HG02642 (cell line): ENCODE data around the gene GRK6.

ENCODE experiments used
- ATAC-seq: cut with Tn5 transposase; IDR thresholded peaks from one replicate; pipeline ENCODE4 v1.9.1; 2021; ENCODE audit warnings: mild to moderate bottlenecking; ENCODE audit not compliant: unreplicated experiment, poor library complexity

The GRK6 gene

GRCh38 chr5:177426566-177427210, at the start of gene GRK6:
Gene GRK6 (plus strand): TSS chr5:177426676. CDS start chr5:177426846, 170 bp downstream.
- peak; percentile 9 for ATAC-seq

DNA sequence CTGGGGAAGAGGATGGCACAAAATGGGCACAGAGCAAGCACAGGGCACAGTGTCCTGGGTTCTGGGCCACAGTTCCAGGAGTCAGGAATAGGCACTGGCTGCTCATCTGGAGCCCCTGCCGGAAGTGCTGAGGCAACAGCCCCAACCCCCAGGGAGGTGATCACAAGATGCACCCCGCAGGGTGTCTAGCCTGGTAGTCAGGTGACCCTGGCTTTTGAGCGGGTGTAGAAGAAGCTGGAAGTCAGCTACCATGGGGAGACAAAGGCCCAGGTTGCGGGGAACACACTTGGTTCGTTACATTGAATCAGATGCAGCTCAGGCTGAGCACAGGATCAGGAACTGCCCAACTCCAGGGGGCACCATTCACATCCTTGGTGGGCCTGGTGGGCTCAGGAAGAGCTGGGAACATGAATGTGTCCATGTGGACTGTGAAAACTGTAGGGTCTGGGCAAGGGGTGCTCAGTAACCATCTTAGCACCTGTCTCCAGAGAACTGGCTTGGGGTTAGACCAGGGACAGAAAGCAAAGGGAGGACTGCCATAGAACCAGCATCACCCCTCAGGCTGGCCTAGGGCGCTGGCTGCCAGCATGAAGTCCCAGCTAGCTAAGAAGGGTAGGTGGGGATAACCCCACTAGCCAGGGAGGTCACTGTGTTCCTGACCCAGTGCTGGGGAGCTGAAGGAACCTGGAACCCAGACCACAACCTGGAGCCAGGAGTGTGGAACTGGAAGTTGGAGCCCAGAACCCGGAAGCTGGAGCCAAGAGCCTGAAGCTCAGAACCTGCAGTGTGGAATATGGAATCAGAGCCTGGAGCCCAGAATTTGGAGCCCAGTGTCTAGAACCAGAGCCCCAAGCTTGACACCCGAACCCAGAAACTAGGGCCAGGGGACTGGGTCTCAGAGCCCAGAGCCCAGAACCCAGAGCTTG, 48.4 kb upstream of the GRK6 start:
- ATAC-seq: no peak

- no peak for ATAC-seq
These were observed 47.3 kb upstream of the GRK6 start for GRCh38 chr5:177378884-177379883.

GRCh38 chr5:177380805-177381126, 45.7 kb upstream of the GRK6 start:
- ATAC-seq: no peak

GRCh38 chr5:177382423-177383029, 44.0 kb upstream of the GRK6 start:
- ATAC-seq: no peak

DNA sequence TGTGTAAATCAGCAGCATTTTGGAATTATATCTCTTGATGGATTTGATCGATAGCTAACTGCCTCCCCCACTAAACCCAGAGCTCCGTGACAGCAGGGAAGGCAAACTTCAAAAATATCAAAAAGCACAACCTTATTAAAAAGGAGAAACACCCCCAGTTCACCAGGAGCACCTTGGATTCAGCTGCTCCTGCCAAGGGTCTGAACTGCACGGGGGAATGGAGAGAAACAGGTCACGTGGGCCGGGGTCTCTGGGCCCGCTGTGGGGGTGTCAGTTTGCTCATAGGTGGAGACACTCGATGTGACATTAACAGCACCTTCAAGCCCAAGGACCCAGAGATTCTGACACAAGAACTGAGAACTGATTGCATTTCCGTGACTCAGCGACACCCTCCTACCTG, 43.3 kb upstream of the GRK6 start:
- ATAC-seq: no peak

- ATAC-seq: no peak
These were observed 42.3 kb upstream of the GRK6 start, which contains the start of gene SLC34A1 for GRCh38 chr5:177384134-177384533. Gene SLC34A1 (plus strand): TSS chr5:177384434. CDS start chr5:177385742, 1,308 bp downstream.

GRCh38 chr5:177385720-177386119, 40.8 kb upstream of the GRK6 start:
- ATAC-seq: no peak

- no peak for ATAC-seq
These were observed 39.9 kb upstream of the GRK6 start for GRCh38 chr5:177386542-177386941.

DNA sequence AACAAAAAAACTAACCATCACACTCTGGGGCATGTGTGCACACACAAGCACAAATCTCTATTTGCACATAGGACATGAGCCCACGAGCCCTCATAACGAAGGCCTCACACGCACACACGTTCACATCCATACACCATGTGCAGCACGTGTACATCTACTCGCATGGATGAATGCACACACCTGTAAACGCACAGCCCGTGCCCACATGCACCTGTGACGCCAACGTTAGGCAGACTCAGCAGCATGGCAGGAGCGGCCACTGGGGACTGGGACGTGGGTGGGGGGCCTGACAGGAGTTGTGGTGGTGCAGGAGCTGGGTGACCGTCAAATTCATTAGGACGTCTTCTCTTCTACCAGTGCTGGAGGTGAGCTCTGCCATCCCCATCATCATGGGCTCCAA, 39.1 kb upstream of the GRK6 start:
- no peak for ATAC-seq

DNA sequence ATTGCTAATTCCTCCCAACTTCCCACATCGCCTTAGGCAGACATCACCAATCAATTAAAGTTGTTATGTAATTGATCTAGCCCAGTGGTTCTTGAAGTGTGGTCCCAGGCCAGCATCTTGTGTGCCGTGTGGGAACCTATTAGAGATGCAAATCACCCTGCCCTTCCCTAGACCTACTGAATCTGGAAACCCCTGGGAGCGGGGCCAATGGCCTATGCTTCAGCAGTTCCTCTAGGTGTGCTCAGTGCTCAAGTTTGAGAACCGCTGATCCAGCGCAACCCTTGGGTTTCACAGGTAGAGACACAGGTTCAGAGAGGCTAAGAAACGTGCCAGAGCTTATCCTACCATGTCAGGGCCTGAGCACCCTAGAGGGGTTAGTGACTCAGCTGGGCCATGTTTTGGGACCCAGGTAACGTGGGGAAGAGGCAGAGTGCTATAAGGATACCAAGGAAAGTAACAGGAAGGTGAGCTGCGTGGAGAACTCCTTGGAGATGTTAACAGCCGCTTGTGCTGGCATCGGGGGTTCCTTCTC, 37.9 kb upstream of the GRK6 start:
- no peak for ATAC-seq

DNA sequence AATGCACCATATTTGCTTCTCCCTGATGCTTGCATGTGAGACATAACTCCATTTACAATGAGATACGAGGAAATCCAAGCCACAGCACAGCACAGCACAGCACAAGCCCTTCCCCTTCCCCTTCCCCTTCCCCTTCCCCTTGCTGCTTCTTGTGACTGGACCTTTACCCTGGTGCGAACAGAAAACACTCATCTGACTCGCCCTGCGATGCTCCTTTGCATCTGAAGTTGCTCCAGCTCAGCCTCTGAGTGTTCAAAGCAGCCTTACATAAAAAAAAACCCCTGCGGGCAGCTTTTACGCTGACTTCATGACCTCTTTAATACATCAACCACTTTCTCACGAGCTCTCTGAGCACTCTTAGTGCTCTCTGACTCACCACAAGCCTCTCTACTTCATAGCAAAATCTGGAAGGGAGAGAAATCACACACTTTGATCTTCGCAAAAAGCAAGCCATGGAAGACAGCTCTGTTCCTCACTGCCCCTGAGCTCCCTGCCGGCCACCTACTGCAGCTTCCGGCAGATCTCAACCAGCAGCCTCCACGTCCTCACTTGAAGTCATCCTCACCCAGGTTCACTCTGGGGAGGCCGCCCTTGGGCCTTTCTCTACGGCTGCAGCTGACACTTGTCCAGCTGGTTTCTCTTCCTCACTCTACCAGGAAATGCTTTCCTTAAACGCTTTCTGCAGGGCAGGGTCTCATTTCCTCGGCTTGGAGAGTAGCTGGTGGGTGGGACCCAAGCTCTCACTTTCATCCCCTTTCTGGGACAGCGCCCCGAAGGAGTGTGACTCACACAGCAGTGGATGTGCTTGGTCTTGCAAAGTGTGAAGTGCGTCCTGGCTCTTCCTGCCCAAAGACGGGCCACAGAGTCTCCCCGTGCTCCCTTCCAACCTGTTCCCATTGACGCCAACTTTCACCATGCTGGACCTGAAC, 37.0 kb upstream of the GRK6 start:
- no peak for ATAC-seq

GRCh38 chr5:177390363-177391300, 35.8 kb upstream of the GRK6 start:
- ATAC-seq: peak; percentile 64

- no peak for ATAC-seq
These were observed 33.7 kb upstream of the GRK6 start for GRCh38 chr5:177392765-177393164.

GRCh38 chr5:177393206-177393765, 33.2 kb upstream of the GRK6 start:
- ATAC-seq: no peak

DNA sequence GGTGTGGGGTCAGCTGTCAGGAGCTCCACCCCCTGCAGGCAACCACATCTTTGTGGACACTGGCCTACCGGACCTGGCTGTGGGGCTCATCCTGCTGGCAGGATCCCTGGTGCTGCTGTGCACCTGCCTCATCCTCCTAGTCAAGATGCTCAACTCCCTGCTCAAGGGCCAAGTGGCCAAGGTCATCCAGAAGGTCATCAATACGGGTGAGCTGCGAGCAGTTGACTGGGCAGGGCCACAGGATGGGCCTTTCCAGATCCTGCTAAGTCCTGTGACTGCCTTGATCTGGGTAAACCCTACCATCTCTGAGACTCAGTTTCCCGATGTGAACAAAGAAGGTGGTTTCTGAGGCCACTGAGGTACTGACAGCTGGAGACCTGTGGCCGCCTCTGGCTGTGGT, 32.5 kb upstream of the GRK6 start:
- no peak for ATAC-seq

- no peak for ATAC-seq
These were observed 30.4 kb upstream of the GRK6 start for GRCh38 chr5:177396078-177396477.
